NCI-H2081 (cell line): ENCODE measurements around the gene RNASE8.

Experiments used
- DNase-seq, 2 experiments: peaks; one replicate each; lab custom pipeline; 2025; lab: John Stamatoyannopoulos, UW

Gene RNASE8

GRCh38 chr14:21092273-21093011 is 34.8 kb downstream of the RNASE8 start:
- DNase-seq, result no peak

- no peak for DNase-seq
These were observed 35.4 kb downstream of the RNASE8 start for GRCh38 chr14:21093018-21093417.

- no peak for DNase-seq
These were observed 36.4 kb downstream of the RNASE8 start for GRCh38 chr14:21093769-21094681.

- no peak for DNase-seq
These were observed 38.0 kb downstream of the RNASE8 start for GRCh38 chr14:21095430-21096205.

- no peak for DNase-seq
These were observed 38.8 kb downstream of the RNASE8 start for GRCh38 chr14:21096438-21096837.

- no peak for DNase-seq
These were observed 39.5 kb downstream of the RNASE8 start for GRCh38 chr14:21096978-21097635.

- DNase-seq, result no peak
These were observed 40.0 kb downstream of the RNASE8 start for GRCh38 chr14:21097636-21098075.

GRCh38 chr14:21098076-21098891 is 40.7 kb downstream of the RNASE8 start, which contains the start of gene ZNF219:
TSS of gene ZNF219 (minus strand) at chr14:21098655. CDS start at chr14:21093591, 5,064 bp downstream.
- DNase-seq, result peak in 1 of 2 experiments; percentile 40

- no peak for DNase-seq
These were observed 41.4 kb downstream of the RNASE8 start for GRCh38 chr14:21098892-21099595.

- no peak for DNase-seq
These were observed 42.0 kb downstream of the RNASE8 start for GRCh38 chr14:21099596-21099985.

GRCh38 chr14:21100931-21101330 is 43.3 kb downstream of the RNASE8 start, which contains the start of gene TMEM253:
TSS of gene TMEM253 (plus strand) at chr14:21101066. CDS start at chr14:21101344, 278 bp downstream.
- no peak for DNase-seq

GRCh38 chr14:21101802-21102413 is 44.3 kb downstream of the RNASE8 start:
- no peak for DNase-seq

GRCh38 chr14:21102521-21103410 is 45.1 kb downstream of the RNASE8 start:
- DNase-seq, result peak in 1 of 2 experiments; percentile 21

GRCh38 chr14:21103411-21103709 is 45.7 kb downstream of the RNASE8 start:
- no peak for DNase-seq

- peak; percentile 95 for DNase-seq
These were observed 46.3 kb downstream of the RNASE8 start for GRCh38 chr14:21103710-21104447.

- DNase-seq, result peak; percentile 76 to 85
These were observed 46.9 kb downstream of the RNASE8 start for GRCh38 chr14:21104448-21105060.

GRCh38 chr14:21105095-21105494 is 47.5 kb downstream of the RNASE8 start:
- DNase-seq, result no peak

GRCh38 chr14:21106176-21106497 is 48.5 kb downstream of the RNASE8 start:
- DNase-seq, result no peak
